ENCODE measurements around the gene USF2.
A peak's percentile ranks its signal among the peaks of the same experiment; 100 is the strongest.
"Not testable (repeated sequence)": the region's sequence is repeated elsewhere in the genome, so short reads cannot be mapped to it uniquely, and the experiment has no call there.

The USF2 gene, protein sequence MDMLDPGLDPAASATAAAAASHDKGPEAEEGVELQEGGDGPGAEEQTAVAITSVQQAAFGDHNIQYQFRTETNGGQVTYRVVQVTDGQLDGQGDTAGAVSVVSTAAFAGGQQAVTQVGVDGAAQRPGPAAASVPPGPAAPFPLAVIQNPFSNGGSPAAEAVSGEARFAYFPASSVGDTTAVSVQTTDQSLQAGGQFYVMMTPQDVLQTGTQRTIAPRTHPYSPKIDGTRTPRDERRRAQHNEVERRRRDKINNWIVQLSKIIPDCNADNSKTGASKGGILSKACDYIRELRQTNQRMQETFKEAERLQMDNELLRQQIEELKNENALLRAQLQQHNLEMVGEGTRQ

DNA sequence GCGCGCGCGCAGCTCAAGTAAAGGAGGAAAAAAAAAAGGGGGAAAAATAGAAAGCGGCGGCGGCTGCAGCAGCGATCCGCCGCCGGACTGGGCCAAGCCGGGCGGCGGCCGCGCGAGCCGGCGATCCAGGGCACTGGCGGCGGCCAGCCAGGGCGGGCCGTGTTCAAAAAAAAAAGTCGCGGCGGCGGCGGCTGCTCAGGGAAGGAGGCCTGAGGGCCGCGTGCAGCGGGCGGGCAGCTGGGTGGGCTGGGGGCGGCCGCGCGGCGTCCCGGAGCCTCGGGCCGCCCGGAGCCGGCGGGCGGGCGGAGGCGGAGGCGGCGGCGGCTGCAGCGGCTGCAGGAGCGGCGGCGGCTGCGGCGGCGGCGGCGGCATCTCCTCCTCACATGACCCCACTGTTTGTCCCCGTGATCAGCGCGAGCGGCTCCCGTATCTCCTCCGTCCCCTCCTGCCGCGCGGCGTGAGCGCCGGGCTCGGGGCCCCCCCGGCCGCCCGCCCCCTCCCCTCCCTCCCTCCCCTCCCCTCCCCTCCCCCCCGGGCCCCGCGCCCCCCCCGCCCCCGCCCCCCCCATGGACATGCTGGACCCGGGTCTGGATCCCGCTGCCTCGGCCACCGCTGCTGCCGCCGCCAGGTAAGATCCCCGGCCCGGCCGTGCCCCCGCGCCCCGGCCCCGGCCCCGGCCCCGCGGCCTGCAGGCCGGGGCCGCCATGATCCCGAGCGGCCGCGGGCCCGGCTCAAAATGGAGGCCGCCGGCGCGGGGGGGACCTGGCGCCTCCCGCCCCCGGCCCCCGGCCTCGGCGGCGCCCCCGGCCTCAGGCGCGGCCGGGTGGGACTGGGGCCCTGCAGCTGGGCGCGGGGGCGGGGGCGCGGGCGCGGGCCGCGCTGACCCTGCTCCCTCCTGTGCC lies at the start of gene USF2:
TSS of gene USF2 (plus strand) at position 427 of the 902 bp plus-strand sequence. CDS start at position 567, 140 bp downstream.
- peak within 1 kb of the TSS; percentile 71 for H3K4me3 ChIP-seq (ENCODE audit: control insufficient read depth, low read depth, low read length)
- no peak for DNase-seq (ENCODE audit: low read depth)
- TF ChIP-seq, protein P1, sequence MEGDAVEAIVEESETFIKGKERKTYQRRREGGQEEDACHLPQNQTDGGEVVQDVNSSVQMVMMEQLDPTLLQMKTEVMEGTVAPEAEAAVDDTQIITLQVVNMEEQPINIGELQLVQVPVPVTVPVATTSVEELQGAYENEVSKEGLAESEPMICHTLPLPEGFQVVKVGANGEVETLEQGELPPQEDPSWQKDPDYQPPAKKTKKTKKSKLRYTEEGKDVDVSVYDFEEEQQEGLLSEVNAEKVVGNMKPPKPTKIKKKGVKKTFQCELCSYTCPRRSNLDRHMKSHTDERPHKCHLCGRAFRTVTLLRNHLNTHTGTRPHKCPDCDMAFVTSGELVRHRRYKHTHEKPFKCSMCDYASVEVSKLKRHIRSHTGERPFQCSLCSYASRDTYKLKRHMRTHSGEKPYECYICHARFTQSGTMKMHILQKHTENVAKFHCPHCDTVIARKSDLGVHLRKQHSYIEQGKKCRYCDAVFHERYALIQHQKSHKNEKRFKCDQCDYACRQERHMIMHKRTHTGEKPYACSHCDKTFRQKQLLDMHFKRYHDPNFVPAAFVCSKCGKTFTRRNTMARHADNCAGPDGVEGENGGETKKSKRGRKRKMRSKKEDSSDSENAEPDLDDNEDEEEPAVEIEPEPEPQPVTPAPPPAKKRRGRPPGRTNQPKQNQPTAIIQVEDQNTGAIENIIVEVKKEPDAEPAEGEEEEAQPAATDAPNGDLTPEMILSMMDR (IDR thresholded peaks at IDR 0.05; ENCODE audit: control insufficient read depth, insufficient read depth, low read depth, low read length, missing control alignments): no peak

DNA sequence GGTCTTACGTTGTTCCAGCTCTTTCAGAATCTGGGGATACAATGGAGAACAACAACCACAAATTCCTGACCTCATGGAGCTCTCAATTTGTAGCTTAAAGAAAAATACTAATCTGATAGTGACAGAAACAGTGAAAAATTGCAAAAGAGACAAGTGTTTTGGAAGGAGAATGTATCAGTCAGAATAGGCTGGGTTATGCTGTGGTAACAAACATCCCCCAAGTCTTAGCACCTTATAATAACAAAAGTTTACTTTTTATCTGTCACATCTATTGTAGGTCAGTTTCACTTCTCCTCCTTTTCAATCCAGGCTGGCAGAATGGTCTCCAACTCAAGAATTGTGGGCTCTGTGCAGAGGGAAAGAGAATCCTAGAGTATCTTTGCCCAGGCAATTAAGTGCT lies 49.8 kb upstream of the USF2 start:
- TF ChIP-seq, protein P1 (IDR thresholded peaks at IDR 0.05; ENCODE audit: control insufficient read depth, insufficient read depth, low read depth, low read length, missing control alignments): no peak
- H3K4me3 ChIP-seq (ENCODE audit: control insufficient read depth, low read depth, low read length): no peak overlapping the region
- no peak for DNase-seq (ENCODE audit: low read depth)

DNA sequence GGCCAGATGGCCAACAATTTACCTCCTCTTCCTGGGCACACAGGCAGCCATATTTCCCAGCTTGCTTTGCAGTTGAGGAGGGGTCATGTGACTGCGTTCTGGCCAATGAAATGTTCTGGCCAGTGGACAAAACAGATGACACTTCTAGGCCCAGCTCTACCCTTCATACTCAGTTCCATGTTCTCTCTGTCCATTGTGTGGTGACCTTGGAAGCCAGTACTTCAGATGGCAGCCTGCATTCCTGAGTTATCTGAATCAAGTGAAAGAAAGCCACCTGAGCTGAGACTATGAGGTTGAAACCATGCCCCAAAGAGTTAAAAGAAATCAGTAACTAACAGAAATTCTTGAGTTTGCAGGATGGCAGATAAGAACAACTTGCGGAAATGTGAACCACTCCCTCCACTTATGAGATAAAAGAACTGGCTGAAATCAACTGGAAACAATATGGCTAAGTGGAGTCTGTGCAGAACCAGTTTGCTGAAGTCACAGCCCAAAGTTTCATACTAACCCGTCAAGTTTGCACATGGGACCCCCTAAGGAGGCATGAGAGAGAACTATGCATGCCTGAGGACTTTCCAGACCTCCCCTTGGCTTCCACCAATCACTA lies 48.3 kb upstream of the USF2 start:
- no peak for DNase-seq (ENCODE audit: low read depth)
- TF ChIP-seq, protein P1 (IDR thresholded peaks at IDR 0.05; ENCODE audit: control insufficient read depth, insufficient read depth, low read depth, low read length, missing control alignments): no peak
- no peak overlapping the region for H3K4me3 ChIP-seq (ENCODE audit: control insufficient read depth, low read depth, low read length)

- H3K4me3 ChIP-seq (ENCODE audit: control insufficient read depth, low read depth, low read length); DNase-seq (ENCODE audit: low read depth): not testable (repeated sequence)
These were observed 47.7 kb upstream of the USF2 start for GRCh38 chr19:35220973-35221590.

DNA sequence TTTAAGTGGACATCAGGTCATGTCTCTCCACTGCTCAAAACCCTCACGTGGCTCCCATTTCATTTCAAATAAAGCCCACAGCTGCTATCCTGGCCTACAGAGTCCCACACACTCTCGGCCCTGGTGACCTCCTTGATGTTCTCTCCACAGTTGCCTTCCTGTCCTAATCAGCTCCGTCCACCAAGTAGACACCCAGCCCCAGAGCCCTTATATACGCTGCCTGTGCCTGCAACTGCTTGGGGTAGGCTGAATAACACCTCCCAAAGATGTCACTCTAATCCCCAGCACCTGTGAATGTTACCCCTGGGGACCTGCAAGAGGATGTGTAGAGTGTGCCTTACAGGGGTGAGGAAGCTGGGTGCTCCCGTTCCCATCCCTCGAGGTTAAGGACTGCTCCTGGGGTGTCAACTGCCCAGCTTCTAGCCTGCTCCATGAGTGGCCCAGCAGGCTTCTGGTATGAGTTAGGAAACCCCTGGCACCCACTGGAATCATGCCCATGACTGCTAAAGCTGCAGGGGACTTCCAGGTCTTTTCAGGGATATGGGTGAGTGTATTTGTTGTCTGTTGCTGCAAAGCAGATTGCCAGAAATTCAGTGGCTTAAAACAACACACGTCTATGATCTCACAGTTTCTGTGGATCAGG lies 46.3 kb upstream of the USF2 start:
- no peak for DNase-seq (ENCODE audit: low read depth)
- H3K4me3 ChIP-seq (ENCODE audit: control insufficient read depth, low read depth, low read length): no peak overlapping the region
- TF ChIP-seq, protein P1 (IDR thresholded peaks at IDR 0.05; ENCODE audit: control insufficient read depth, insufficient read depth, low read depth, low read length, missing control alignments): no peak

DNA sequence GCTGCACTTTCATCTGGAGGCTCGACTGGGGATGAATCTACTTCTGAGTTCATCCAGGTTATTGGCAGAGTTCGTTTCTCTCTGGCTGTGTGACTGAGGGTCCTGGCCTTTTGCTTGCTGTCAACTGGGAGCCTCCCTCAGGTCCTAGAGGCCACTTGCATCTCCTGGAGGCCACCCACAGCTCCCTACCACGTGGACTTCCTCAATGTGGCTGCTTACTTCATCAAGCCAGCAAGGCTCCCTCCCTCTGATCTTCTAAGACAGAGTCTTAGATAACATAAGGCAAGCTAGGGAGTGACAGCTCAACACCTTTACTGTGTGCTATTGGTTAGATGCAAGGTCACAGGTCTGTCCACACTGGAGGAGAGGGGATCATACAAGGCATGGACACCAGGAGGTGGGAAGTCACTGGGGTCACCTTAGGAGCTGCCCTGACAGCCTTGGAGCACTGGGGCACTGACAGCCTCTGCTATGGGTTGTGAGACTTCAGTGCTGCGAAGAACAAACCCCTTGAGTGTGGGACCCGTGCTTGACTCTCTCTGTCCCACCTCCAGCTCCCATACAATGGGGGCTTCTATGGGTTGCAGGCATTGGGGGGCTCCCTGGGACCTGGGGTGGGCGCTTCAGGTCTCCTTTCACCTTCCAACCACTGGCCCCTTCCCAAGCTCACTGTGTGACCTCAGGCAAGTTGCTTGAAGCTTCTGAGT lies 45.5 kb upstream of the USF2 start:
- TF ChIP-seq, protein P1 (IDR thresholded peaks at IDR 0.05; ENCODE audit: control insufficient read depth, insufficient read depth, low read depth, low read length, missing control alignments): no peak
- H3K4me3 ChIP-seq (ENCODE audit: control insufficient read depth, low read depth, low read length): no peak overlapping the region
- no peak for DNase-seq (ENCODE audit: low read depth)
